Measurements from ENCODE around the gene OTOG. TPM values are rescaled to one million over a fixed set of nuclear protein-coding genes. Genes with fewer than 3 reads are reported as not detected.
A peak's percentile ranks its signal among the peaks of the same experiment; 100 is the strongest.

The OTOG gene
- total RNA-seq, 1 donor from 2014 or later = 1.5 TPM

- Mint-ChIP-seq H3K27me3 (peaks cover 37% of the 10 kb centered on the region), H3K4me1 (ENCODE audit: low read depth) (no peaks in the 10 kb centered on the region), H3K27ac (peak overlapping the region; percentile 71), H3K36me3 (ENCODE audit: insufficient read depth) (no peaks in the 10 kb centered on the region), H3K9me3 (ENCODE audit: low read depth) (no peaks in the 10 kb centered on the region), H3K4me3 (ENCODE audit: low read depth) (no peak overlapping the region)
- DNase-seq (ENCODE audit: low spot score, unreplicated experiment) = no peak
- no peak for TF ChIP-seq CTCF (IDR thresholded peaks at IDR 0.05; ENCODE audit: unreplicated experiment)
Measured at GRCh38 chr11:17600316-17601255, 53.5 kb downstream of the OTOG start.

GRCh38 chr11:17601256-17601671 is 54.2 kb downstream of the OTOG start:
- no peaks in the 10 kb centered on the region for H3K9me3 Mint-ChIP-seq (ENCODE audit: low read depth)

GRCh38 chr11:17601676-17602075 is 54.6 kb downstream of the OTOG start:
- Mint-ChIP-seq H3K27ac (no peak overlapping the region), H3K9me3 (ENCODE audit: low read depth) (no peaks in the 10 kb centered on the region), H3K27me3 (peaks cover 35% of the 10 kb centered on the region), H3K4me1 (ENCODE audit: low read depth) (no peaks in the 10 kb centered on the region), H3K4me3 (ENCODE audit: low read depth) (no peak overlapping the region), H3K36me3 (ENCODE audit: insufficient read depth) (no peaks in the 10 kb centered on the region)
- DNase-seq (ENCODE audit: low spot score, unreplicated experiment) = no peak
- no peak for TF ChIP-seq CTCF (IDR thresholded peaks at IDR 0.05; ENCODE audit: unreplicated experiment)

More at GRCh38 chr11:17601256-17601671, 54.2 kb downstream of the OTOG start:
- TF ChIP-seq CTCF (IDR thresholded peaks at IDR 0.05; ENCODE audit: unreplicated experiment) = no peak
- no peak overlapping the region for H3K27ac Mint-ChIP-seq
- no peak for DNase-seq (ENCODE audit: low spot score, unreplicated experiment)
- no peaks in the 10 kb centered on the region for H3K36me3 Mint-ChIP-seq (ENCODE audit: insufficient read depth)
- no peak overlapping the region for H3K4me3 Mint-ChIP-seq (ENCODE audit: low read depth)
- H3K27me3 Mint-ChIP-seq = peaks cover 37% of the 10 kb centered on the region
- H3K4me1 Mint-ChIP-seq (ENCODE audit: low read depth) = no peaks in the 10 kb centered on the region

- DNase-seq (ENCODE audit: low spot score, unreplicated experiment) = no peak
- Mint-ChIP-seq H3K27me3 (peaks cover 39% of the 10 kb centered on the region), H3K9me3 (ENCODE audit: low read depth) (no peaks in the 10 kb centered on the region), H3K36me3 (ENCODE audit: insufficient read depth) (no peaks in the 10 kb centered on the region), H3K4me1 (ENCODE audit: low read depth) (no peaks in the 10 kb centered on the region), H3K4me3 (ENCODE audit: low read depth) (no peak overlapping the region), H3K27ac (peak overlapping the region; percentile 46)
- no peak for TF ChIP-seq CTCF (IDR thresholded peaks at IDR 0.05; ENCODE audit: unreplicated experiment)
Measured at GRCh38 chr11:17602105-17603001, 55.3 kb downstream of the OTOG start.

Measured in progenitor cell of endocrine pancreas (in vitro differentiated cells).